SK-N-SH (cell line): Measurements from ENCODE around the gene IQCK.

Source experiments
- CTCF ChIP-seq: fragments of 200-600 bp; sonication (generic); IDR thresholded peaks from 2 replicates; pipeline ENCODE4 v1.6.1; 2017; ENCODE audit warnings: antibody characterized with exemption, mild to moderate bottlenecking, moderate library complexity
- EZH2phosphoT487 ChIP-seq: fragments of 200-600 bp; sonication (generic); IDR thresholded peaks from 2 replicates; pipeline ENCODE4 v1.6.1; 2017; ENCODE audit warnings: low read depth, mixed run types, mild to moderate bottlenecking, antibody characterized with exemption, moderate library complexity, borderline replicate concordance
- GABPA ChIP-seq: IDR thresholded peaks from 2 replicates; pipeline ENCODE4 v1.4.0; 2012; ENCODE audit warnings: low read depth, mild to moderate bottlenecking
- MXI1 ChIP-seq: IDR thresholded peaks from 2 replicates; pipeline ENCODE4 v1.6.1; 2012; ENCODE audit warnings: mild to moderate bottlenecking, low read depth, low read length, improper control_type of control experiment
- NRF1 ChIP-seq: IDR thresholded peaks from 2 replicates; pipeline ENCODE4 v1.6.1; 2012; ENCODE audit warnings: low read depth, mild to moderate bottlenecking, low read length
- POLR2AphosphoS5 ChIP-seq: IDR thresholded peaks from 2 replicates; pipeline ENCODE4 v1.6.1; 2012; ENCODE audit warnings: low read depth, low read length
- RAD21 ChIP-seq: IDR thresholded peaks from 2 replicates; pipeline ENCODE4 v1.6.1; 2012; ENCODE audit warnings: mild to moderate bottlenecking, low read length
- REST ChIP-seq: IDR thresholded peaks from 2 replicates; pipeline ENCODE4 v1.6.1; 2012; ENCODE audit warnings: mild to moderate bottlenecking, low read depth, low read length, moderate library complexity
- SMC3 ChIP-seq: IDR thresholded peaks from 2 replicates; pipeline ENCODE4 v1.6.1; 2012; ENCODE audit warnings: low read depth, low read length, improper control_type of control experiment
- TAF1 ChIP-seq: IDR thresholded peaks from 2 replicates; pipeline ENCODE4 v1.6.1; 2012; ENCODE audit warnings: low read depth, mild to moderate bottlenecking, low read length, moderate library complexity, borderline replicate concordance

GRCh38 chr16:19748389-19749168 lies 30.5 kb downstream of the IQCK start:
- TF ChIP-seq CTCF (no peak), TAF1 (no peak), POLR2AphosphoS5 (no peak), EZH2phosphoT487 (no peak), MXI1 (no peak), GABPA (no peak), REST (no peak), NRF1 (no peak), RAD21 (no peak), SMC3 (no peak)
